NCI-H2196 (cell line): ENCODE results near the gene HS2ST1.
"Not testable (repeated sequence)": the region's sequence is repeated elsewhere in the genome, so short reads cannot be mapped to it uniquely, and the experiment has no call there.

Experiments used
- DNase-seq: peaks from one replicate; lab custom pipeline; 2025; ENCODE audit not compliant: unreplicated experiment; lab: John Stamatoyannopoulos, UW

Gene HS2ST1

DNA sequence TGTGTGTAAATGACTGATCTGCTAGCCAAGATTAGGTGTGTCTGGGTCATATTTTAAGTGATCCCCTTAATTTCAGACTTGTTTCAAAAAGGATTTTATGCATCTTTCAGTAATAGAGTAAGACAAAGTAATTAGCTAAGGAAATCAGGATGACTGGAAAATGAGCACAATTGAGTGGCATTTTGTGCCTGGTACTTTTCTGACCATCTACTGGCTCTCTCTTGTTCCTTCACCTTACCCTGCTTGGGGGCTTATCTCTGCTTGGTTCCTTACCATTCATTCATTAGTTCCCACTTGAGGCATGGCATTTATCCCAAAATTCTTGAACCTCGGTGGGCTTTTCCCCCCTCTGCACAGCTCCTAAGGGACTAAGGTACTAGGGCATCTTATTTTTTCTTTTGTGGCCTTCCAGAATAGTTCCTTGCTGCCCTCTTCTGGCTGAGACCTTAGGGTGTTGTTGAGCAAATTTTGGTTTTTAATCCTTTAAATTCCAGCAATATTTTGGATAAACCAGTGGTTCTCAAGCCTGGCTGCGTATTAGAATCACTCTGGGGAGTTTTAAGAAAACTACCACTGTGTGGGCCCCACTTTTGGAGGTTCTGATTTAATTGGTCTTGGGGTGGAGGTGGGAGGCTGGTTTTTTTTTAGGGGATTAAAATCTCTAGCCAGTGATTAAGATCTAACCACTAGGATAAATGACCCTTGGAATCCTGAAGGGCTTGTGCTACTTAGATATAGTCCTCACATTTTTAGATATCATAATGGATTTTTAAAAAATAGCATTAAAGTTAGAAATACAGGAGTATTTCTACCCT is 50.8 kb downstream of the HS2ST1 start:
- peak; percentile 34 for DNase-seq

DNA sequence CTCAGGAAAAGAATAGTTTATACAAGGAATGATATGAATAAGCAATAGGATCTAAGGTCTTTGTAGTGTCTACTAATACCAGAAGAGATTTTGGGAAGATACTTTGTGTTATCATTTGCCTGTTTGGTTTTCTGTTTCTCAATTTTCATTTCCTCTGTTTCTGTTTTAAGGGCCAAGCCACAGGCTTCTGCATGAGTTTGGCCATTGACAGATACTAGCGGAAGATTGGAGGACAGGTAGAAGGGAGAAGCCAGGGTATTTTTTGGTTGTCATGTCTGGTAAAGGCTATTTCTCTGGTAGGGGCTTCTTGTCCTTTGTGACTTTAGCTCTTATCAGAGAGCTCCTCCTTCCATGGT is 51.4 kb downstream of the HS2ST1 start:
- DNase-seq = no peak

DNA sequence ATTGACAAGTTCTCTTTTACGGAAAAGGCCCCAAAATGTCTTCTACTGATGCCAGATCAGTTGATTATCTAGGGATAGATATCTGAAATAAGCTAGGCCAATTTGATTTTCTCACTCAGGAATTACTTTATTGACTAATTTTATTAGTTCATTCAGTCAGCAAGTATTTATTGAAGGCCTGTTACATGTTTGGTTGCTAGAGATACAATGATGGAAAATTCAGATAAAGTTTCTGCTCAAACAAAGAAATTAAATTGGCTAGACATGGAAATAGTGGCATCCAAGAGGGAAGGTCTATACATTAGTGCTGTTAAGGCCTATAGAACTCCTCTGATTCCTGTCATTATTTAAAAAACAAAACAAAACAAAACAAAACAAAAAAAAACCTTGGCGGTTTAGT is 56.5 kb downstream of the HS2ST1 start:
- DNase-seq = no peak

DNA sequence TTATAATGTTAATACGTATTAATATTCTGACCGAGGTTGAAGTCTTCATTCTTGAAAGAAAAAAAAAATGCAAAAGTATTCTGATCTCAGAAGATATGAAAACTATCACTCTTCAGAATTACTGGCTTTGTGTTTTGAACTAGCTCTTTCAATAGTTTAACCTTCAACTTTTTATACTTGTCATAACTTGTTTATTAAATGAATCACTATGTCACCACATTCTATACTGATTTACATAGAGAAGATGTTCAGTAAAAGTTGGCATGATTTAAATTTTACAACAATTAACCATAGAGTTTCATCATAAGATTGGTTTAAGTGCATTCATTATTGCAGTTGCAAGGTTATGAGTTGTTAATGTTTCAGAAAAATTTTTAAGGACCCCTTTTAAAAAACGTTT is 57.3 kb downstream of the HS2ST1 start:
- no peak for DNase-seq

DNA sequence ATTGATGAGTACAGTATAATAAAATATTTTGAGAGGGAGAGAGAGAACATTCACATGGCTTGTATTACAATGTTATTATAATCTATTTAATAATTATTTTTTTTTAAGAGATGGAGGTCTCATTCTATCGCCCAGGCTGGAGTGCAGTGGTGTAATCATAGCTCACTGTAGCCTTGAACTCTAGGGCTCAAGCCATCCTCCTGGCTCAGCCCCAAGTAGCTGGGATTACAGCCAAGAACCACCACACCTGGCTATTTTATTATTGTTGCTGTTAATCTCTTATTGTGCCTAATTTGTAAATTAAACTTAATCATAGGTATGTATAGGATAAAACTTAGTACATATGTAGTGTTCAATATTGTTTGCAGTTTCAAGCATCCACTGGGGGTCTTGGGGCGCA is 57.8 kb downstream of the HS2ST1 start:
- DNase-seq = peak; percentile 68

DNA sequence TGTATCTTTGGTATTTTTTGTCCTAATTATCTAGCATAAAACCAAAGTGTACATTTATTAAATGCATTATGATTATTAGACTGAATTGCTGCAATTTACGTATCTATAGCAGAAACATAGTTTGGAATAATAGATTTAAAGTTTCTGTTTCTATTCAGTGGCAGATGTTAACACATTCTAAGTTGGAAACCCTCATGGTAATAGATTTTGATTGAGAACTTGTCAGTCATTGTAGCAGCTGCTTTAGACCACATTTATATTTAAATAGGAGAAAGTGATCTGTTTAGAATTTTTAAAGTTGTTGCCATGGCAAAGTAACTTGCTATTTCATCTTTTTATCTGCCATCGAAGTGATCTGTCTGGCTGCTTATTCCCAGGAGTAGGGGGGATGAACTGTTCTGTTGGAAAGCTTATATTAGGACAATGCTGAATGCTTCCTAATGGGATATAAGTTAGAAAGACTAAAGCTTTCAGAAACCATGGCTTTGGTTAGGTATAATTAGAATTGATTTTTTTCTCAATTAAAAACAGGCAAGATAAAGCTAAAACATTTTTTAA is 61.6 kb downstream of the HS2ST1 start:
- DNase-seq = no peak

DNA sequence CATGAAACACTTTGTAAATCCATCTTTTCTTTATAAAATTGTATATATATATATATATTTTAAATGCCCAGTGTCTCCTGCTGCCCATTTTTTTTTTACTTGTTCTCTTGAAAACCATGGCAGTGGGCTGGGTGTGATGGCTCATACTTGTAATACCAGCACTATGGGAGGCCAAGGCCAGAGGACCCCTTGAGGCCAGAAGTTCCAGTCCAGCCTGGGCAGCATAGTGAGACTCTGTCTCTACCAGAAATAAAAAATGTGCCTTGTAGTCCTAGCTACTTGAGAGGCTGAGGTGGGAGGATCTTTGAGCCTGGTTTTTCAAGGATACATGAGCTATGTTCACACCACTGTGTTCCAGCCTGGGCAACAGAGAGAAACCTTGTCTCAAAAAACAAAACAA is 62.2 kb downstream of the HS2ST1 start:
- no peak for DNase-seq

DNA sequence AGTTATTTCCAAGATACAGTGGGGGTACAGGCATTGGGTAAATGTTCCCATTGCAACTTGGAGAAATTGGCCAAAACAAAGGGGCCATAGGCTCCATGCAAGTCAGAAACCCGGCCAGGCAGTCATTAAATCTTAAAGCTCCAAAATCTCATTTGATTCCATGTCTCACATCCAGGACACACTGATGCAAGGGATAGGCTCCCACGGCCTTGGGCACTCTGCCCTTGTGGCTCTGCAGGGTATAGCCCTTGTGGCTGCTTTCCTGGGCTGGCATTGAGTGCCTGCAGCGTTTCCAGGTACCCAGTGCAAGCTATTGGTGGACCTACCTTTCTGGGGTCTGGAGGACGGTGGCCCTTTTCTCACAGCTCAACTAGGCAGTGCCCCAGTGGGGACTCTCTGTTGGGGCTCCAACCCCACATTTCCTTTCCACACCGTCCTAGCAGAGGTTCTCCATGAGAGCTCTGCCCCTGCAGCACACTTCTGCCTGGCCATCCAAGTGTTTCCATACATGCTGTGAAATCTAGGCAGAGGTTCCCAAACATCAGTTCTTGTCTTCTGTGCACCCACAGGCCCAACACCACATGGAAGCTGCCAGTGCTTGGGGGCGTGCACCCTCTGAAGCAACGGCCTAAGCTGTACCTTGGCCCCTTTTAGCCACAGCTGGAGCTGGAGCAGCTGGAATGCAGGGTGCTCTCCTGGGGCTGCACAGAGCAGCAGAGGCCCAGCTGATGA is 67.2 kb downstream of the HS2ST1 start:
- no peak for DNase-seq

DNA sequence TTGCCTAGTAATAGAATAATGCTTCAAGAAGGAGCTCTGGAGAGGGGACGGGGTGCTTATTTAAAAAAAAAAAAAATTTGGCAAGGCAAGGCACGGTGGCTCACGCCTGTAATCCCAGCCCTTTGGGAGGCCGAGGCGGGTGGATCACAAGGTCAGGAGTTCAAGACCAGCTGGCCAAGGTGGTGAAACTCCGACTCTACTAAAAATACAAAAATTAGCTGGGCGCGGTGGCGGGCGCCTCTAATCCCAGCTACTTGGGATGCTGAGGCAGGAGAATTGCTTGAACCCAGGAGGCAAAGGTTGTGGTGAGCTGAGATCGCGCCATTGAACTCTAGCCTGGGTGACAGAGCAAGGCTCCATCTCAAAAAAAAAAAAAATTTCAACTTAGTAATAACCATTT is 69.2 kb downstream of the HS2ST1 start:
- DNase-seq = not testable (repeated sequence)

DNA sequence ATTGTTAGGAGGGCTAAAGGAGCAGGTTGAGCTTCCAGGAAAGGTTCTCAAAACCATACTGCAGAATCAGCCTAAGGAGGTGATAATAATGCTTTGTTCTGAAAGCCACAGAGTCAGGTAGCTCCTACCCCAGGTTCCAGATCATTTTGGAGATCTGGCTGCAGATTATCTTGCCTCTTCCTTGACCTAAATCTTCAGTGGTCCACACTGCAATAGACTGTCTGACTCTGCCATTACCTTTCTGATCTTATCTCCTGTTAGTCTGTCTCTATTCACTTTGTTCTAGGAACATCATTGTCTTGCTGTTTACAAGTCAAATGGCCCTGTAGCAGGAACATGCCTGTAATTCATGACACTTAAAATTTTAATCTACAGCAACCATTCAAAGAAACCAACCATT is 73.0 kb downstream of the HS2ST1 start:
- no peak for DNase-seq

DNA sequence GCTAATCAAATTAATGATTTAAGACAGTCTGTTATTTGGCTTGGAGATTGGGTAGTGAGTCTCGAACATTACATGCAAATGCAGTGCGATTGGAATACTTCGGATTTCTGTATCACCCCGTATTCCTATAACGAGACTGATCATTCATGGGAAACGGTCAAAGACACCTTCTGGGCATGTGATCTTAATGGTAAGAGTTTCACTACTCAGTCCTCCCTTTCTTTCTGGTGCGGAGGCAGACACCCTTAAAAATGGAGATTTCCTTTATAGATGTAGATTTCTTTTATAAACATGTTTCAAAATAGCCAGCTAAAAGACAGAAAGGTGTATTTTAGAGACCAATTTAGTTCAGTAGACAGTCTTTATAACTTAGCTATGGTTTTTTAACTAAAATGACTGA is 74.4 kb downstream of the HS2ST1 start:
- no peak for DNase-seq

DNA sequence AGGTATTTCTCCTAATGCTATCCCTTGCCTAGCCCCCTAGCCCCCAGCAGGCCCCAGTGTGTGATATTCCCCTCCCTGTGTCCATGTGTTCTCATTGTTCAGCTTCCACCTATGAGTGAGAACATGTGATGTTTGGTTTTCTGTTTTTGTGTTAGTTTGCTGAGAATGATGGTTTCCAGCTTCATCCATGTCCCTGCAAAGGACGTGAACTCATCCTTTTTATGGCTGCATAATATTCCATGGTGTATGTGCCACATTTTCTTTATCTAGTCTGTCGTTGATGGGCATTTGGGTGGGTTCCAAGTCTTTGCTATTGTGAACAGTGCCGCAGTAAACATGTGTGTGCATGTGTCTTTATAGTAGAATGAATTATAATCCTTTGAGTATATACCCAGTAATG is 75.3 kb downstream of the HS2ST1 start:
- not testable (repeated sequence) for DNase-seq

DNA sequence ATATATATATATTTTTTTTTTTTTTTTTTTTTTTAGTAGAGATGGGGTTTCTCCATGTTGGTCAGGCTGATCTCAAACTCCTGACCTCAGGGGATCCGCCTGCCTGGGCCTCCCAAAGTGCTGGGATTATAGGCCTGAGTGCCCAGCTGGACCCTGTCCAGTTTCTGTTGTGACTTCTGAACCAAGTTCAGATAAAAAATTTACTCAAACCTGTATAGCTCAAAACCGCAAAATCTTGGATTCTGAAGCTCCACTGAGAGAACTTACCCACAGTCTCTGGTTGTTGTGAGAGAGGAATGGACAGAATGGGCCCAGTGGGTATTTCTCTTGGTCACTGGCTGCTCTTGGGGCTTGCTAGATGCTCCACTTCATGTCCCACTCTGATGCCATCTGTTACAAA is 76.4 kb downstream of the HS2ST1 start:
- DNase-seq = no peak

DNA sequence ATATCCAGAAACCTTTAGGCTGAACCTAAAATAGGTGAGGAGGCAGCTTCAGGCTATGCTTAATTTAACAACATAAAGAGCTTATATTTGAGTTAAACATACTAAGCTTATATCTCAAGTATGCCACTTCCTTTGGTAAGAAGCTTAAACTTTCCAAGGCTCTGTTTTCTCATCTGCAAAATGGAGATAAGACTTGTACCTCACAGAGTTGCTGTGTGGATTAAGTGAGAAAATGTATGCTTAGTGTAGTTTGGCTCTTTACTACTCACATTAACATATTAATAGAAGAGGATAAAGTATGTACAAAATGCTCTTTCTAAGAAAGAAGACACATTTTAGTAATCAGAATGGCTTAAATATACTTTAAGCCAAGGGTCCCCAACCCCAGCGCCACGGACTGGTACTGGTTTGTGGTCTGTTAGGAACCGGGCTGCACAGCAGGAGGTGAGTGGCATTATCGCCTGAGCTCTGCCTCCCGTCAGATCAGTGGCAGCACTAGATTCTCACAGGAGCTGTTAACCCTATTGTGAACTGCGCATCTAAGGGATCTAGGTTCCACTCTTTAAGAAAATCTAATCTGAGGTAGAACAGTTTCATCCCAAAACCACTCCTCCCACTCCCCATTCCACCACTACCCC is 77.2 kb downstream of the HS2ST1 start:
- no peak for DNase-seq

DNA sequence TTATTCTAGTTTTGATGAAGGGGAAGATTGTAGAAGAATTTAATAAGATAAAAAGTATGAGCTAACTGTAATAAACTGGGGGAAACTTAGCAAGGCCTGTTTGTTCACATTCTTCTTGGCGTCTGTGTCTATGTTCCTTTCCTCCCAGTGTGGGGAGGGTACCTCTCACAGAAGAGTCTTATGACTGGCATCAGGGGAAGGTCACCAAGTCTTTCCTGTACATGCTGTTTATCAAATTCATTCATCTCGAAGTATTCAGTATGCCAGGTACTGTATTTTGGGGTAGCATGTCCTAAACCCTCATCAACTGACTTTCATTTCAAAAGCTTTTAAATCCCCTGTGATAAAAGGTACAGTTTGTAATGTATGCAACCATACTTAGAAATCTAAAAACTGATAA is 78.4 kb downstream of the HS2ST1 start:
- no peak for DNase-seq

DNA sequence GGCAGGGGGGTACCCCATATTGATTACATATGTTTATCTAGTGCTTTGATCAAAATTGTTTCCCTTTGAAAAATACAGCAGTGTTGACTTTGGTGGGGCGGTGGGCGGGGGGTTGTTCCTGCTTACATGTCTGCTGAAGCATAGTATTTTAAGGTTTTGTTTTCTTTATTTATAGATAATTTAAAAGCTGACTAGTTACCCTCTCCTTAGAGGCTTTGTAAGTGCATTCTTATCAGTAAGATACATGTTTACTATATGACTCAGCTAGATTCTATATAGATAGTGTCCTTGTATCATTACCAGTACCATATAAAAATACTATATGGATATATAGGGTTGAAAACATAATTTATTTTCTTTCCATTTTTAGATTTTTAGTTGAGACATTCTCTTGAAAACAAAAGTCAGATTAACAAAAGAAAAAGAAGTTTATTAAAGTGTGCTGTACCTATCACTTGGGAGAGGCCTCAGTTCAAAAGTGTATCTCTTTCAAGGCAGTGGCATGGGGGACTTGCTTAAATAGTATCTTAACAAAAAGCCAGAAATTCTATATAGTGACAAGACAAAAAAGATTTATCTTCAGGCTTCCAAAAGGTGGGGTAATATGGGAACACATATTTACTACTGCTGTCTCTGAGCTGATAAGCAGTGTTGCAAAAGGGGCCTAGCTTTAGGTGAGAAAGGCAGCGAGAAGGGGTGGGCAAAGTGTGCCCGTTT is 79.0 kb downstream of the HS2ST1 start:
- no peak for DNase-seq

DNA sequence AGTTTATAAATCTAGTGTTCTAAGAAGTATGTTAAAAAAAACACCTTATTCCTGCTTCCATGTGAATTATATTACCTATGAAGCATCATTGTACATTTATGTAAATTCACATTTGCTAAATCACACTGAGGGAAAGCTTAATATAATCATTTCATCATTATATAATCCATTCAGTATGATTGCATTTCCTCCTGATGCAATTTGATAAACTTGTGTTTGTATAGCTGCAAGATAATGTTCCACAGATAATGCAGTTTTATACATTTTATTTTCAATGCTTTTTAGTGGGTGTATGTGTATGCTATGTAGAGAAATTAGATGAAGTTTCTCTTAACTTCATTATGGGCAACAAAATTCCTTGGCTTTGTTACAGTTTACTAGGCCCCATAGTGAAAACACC is 79.6 kb downstream of the HS2ST1 start:
- DNase-seq = no peak

DNA sequence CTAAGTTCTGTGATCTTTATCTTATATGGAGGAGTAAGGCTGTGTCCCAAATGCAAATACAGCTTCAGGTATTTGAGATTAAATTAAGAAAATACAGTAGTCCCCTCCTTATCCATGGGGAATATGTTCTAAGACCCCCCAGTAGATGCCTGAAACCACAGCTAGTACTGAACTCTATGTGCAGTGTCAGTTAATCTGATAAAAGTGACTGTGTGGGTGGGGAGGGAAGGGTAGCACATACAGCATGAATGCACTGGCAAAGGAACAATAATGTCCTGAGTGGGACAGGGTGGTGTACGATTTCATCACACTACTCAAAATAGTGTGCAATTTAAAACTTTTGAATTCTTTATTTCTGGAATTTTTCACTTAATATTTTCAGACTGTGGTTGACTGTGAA is 83.1 kb downstream of the HS2ST1 start:
- DNase-seq = no peak

DNA sequence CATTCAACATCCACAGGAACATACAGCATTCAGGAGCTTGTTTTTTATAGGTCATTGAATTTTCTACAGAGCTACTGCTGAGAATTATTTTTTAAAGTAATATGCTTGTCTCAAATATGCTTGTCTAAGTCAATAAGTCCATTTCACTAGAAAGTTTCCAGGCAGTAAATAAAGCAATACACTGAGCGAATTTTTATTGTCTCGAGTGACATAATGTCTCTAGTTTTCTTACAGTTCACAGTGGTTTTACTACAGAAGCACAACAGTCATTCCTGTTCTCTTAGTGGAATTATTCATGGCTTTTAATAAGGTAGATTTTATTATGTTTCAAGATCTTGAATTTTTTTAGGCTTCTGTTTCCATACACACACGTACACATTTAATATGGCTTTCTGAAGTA is 83.8 kb downstream of the HS2ST1 start:
- no peak for DNase-seq

DNA sequence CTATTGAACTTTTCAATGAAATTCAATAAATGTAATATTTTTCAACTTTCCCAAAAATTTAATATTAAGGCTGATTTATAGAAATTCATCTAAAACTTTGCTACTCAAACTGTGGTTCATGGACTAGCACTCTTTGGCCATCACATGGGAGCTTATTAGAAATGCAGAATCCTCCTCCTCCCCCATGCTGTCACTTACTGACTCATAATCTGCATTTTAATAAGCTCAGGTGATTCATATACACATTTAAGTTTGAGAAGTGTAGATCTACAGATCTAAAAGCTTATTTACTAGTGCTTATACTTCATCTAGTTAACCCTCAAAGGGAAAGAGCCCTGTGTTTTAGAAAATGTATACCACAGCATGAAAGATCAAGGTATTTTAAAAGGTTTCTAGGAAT is 84.3 kb downstream of the HS2ST1 start:
- no peak for DNase-seq

DNA sequence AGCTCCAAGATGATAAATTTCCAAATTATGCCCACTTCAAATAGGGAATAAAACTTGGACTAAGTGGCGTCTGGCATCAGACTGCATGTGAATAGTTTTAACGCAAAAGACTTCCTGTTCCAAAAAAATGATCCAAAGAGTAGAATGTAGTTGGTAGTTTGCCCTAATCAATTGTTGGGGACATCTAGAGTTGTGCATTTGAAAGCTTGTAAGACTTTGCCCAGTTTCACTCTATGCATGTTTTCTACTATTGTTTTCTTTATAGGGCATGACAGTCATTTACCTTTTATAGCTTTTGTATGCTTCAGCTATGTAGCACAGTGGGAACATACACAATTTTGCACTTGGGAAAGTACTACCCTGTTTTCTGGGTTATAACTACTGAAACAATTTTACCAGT is 86.0 kb downstream of the HS2ST1 start:
- no peak for DNase-seq
